ENCODE measurements around the gene CACNB4.
A peak's percentile ranks its signal among the peaks of the same experiment; 100 is the strongest.

The CACNB4 gene

GRCh38 chr2:151928380-151928779 lies 170.5 kb downstream of the CACNB4 start:
- peak in 1 of 2 experiments; percentile 29 for DNase-seq (ENCODE audit: low read depth in 1 of 2, low spot score in 1 of 2)
- H3K27ac ChIP-seq (replicated peaks): no peak overlapping the region
- H3K27me3 ChIP-seq (ENCODE audit: insufficient read depth, poor library complexity, severe bottlenecking): no peaks in the 10 kb centered on the region
- H3K4me3 ChIP-seq (replicated peaks; ENCODE audit: insufficient read depth, low read length): no peak overlapping the region
- TF ChIP-seq SPI1 (IDR thresholded peaks at IDR 0.05; ENCODE audit: borderline replicate concordance, low read depth): no peak
- no peak for TF ChIP-seq REST (IDR thresholded peaks at IDR 0.05; ENCODE audit: insufficient replicate concordance, low read depth)
- no peak for TF ChIP-seq POLR2AphosphoS5 (IDR thresholded peaks at IDR 0.05; ENCODE audit: low read depth)
- TF ChIP-seq CTCF (IDR thresholded peaks at IDR 0.05; ENCODE audit: insufficient read depth, low read length): no peak
- TF ChIP-seq GABPA (IDR thresholded peaks at IDR 0.05; ENCODE audit: low read depth): no peak

GRCh38 chr2:151927501-151928221 lies 171.2 kb downstream of the CACNB4 start:
- no peak for TF ChIP-seq CTCF (IDR thresholded peaks at IDR 0.05; ENCODE audit: insufficient read depth, low read length)
- no peak for TF ChIP-seq REST (IDR thresholded peaks at IDR 0.05; ENCODE audit: insufficient replicate concordance, low read depth)
- no peak for TF ChIP-seq GABPA (IDR thresholded peaks at IDR 0.05; ENCODE audit: low read depth)
- TF ChIP-seq SPI1 (IDR thresholded peaks at IDR 0.05; ENCODE audit: borderline replicate concordance, low read depth): no peak
- no peak for TF ChIP-seq POLR2AphosphoS5 (IDR thresholded peaks at IDR 0.05; ENCODE audit: low read depth)
- Histone ChIP-seq H3K4me3 (replicated peaks; ENCODE audit: insufficient read depth, low read length) (no peak overlapping the region), H3K27ac (replicated peaks) (no peak overlapping the region), H3K27me3 (ENCODE audit: insufficient read depth, poor library complexity, severe bottlenecking) (no peaks in the 10 kb centered on the region)
- DNase-seq (ENCODE audit: low read depth in 1 of 2, low spot score in 1 of 2): no peak

GRCh38 chr2:151922845-151923666 lies 175.8 kb downstream of the CACNB4 start:
- no peaks in the 10 kb centered on the region for H3K27me3 ChIP-seq (ENCODE audit: insufficient read depth, poor library complexity, severe bottlenecking)
- TF ChIP-seq GABPA (IDR thresholded peaks at IDR 0.05; ENCODE audit: low read depth): peak; percentile 21; the same call in 1 of the 2 replicates
- peak; percentile 64 for TF ChIP-seq POLR2AphosphoS5 (IDR thresholded peaks at IDR 0.05; ENCODE audit: low read depth)
- no peak for TF ChIP-seq CTCF (IDR thresholded peaks at IDR 0.05; ENCODE audit: insufficient read depth, low read length)
- peak; percentile 21 for TF ChIP-seq REST (IDR thresholded peaks at IDR 0.05; ENCODE audit: insufficient replicate concordance, low read depth)
- TF ChIP-seq SPI1 (IDR thresholded peaks at IDR 0.05; ENCODE audit: borderline replicate concordance, low read depth): peak; percentile 42
- H3K27ac ChIP-seq (replicated peaks): peak overlapping the region; percentile 54
- H3K4me3 ChIP-seq (replicated peaks; ENCODE audit: insufficient read depth, low read length): no peak overlapping the region
- DNase-seq (ENCODE audit: low read depth in 1 of 2, low spot score in 1 of 2): peak; percentile 94 to 97
